HCT116 (cell line): Measurements from ENCODE around the gene ACAD9. TPM values are rescaled to one million over a fixed set of nuclear protein-coding genes. Genes with fewer than 3 reads are reported as not detected.
"Not testable (repeated sequence)": the region's sequence is repeated elsewhere in the genome, so short reads cannot be mapped to it uniquely, and the experiment has no call there.

Experiments used
- ATAC-seq: fragments of 200-7000 bp; cut with Tn5 transposase; 2 replicates; pipeline ENCODE4 v1.9.1; 2020; ENCODE audit warnings: mild to moderate bottlenecking, moderate library complexity
- BruUV-seq: library from RNA; stranded (reverse); fragments of 400-500 nt; replicated peaks from 2 replicates; lab custom pipeline; 2021; lab: Mats Ljungman, UMichigan
- CTCF ChIA-PET: fragments of 300-600 bp; sonication (Branson Sonifier 250); formaldehyde crosslinking; loops from one replicate; lab custom pipeline; 2021; ENCODE audit warnings: antibody characterized with exemption; lab: Charles Lee
- POLR2A ChIA-PET: fragments of 300-600, 350-600 bp; sonication (Branson Sonifier 250); formaldehyde crosslinking; loops from one replicate; lab custom pipeline; 2021; ENCODE audit warnings: antibody characterized with exemption; lab: Charles Lee
- RAD21 ChIA-PET, 2 experiments: fragments of 300-600 bp; sonication (Branson Sonifier 250); formaldehyde crosslinking; loops; one replicate each; lab custom pipeline; 2023; ENCODE audit warnings: low total read pairs in 2 of 2; ENCODE audit not compliant: uncharacterized antibody in 2 of 2, unreplicated experiment in 2 of 2, low non-redundant PET in 1 of 2; lab: Charles Lee
- DNase-seq: peaks from one replicate; pipeline ENCODE4 v3.0.0-alpha.2; 2010; ENCODE audit warnings: low read depth, low spot score
- H2AFZ ChIP-seq: fragments of 200-600 bp; shearing (Covaris generic), sonication (generic); 2 replicates; pipeline ENCODE4 v1.6.1; 2017; ENCODE audit warnings: low read depth, mixed run types, mixed read lengths, antibody characterized with exemption, low read length; ENCODE audit not compliant: poor library complexity, severe bottlenecking
- H3K27ac ChIP-seq: 2 replicates; pipeline ENCODE4 v1.5.1; 2012; ENCODE audit warnings: low read depth, low read length
- H3K27me3 ChIP-seq: fragments of 200-600 bp; sonication (generic); 2 replicates; pipeline ENCODE4 v1.6.1; 2016; ENCODE audit warnings: mixed run types, low read length, mixed read lengths; ENCODE audit not compliant: insufficient read depth
- H3K36me3 ChIP-seq, 2 experiments: fragments of 200-500 bp in 1 of 2; fragments of 200-600 bp in 1 of 2; sonication (Bioruptor generic) in 1 of 2; sonication (generic) in 1 of 2; 2 replicates each; pipeline versions ENCODE4 v1.5.1 to v1.6.1; 2014 to 2016; ENCODE audit warnings: low read length in 2 of 2, inconsistent platforms in 1 of 2, mixed read lengths in 1 of 2, mixed run types in 1 of 2; ENCODE audit not compliant: insufficient read depth in 2 of 2, control insufficient read depth in 1 of 2
- H3K4me1 ChIP-seq, 2 experiments: fragments of 200-600 bp in 1 of 2; sonication (generic) in 1 of 2; 2 replicates each; pipeline versions ENCODE4 v1.5.1 to v1.6.1; 2012 to 2017; ENCODE audit warnings: low read length in 2 of 2, inconsistent platforms in 1 of 2, mild to moderate bottlenecking in 1 of 2, mixed read lengths in 1 of 2, mixed run types in 1 of 2, moderate library complexity in 1 of 2; ENCODE audit not compliant: insufficient read depth in 2 of 2, control insufficient read depth in 1 of 2
- H3K4me2 ChIP-seq: fragments of 200-600 bp; sonication (generic); 2 replicates; pipeline ENCODE4 v1.6.1; 2017; ENCODE audit warnings: mixed run types, low read length, mixed read lengths
- H3K4me3 ChIP-seq, 2 experiments: fragments of 200-600 bp in 1 of 2; sonication (generic) in 1 of 2; replicated peaks in 1 of 2; 2 replicates each; pipeline ENCODE4 v1.5.1; 2011 to 2016; ENCODE audit warnings: low read length in 2 of 2, control low read depth in 1 of 2, low read depth in 1 of 2, mild to moderate bottlenecking in 1 of 2, mixed read lengths in 1 of 2, mixed run types in 1 of 2
- H3K79me2 ChIP-seq: fragments of 200-600 bp; sonication (generic); 2 replicates; pipeline ENCODE4 v1.6.1; 2017; ENCODE audit warnings: mild to moderate bottlenecking, mixed run types, low read length, moderate library complexity, mixed read lengths; ENCODE audit not compliant: insufficient read depth
- H3K9ac ChIP-seq: fragments of 200-600 bp; sonication (generic); 2 replicates; pipeline ENCODE4 v1.6.1; 2016; ENCODE audit warnings: low read length, mixed read lengths
- H3K9me2 ChIP-seq: fragments of 200-600 bp; sonication (generic), shearing (Covaris generic); 2 replicates; pipeline ENCODE4 v1.6.1; 2017; ENCODE audit warnings: mixed run types, mild to moderate bottlenecking, moderate library complexity; ENCODE audit not compliant: insufficient read depth
- H3K9me3 ChIP-seq, 2 experiments: fragments of 200-500 bp in 1 of 2; fragments of 200-600 bp in 1 of 2; sonication (Bioruptor generic) in 1 of 2; sonication (generic) in 1 of 2; 2 replicates each; pipeline ENCODE4 v1.6.1; 2014 to 2017; ENCODE audit warnings: low read length in 2 of 2, mixed read lengths in 2 of 2, inconsistent platforms in 1 of 2, low read depth in 1 of 2, mild to moderate bottlenecking in 1 of 2, mixed run types in 1 of 2, moderate library complexity in 1 of 2; ENCODE audit not compliant: control insufficient read depth in 1 of 2, insufficient read depth in 1 of 2
- H4K20me1 ChIP-seq: fragments of 200-600 bp; sonication (generic), shearing (Covaris generic); 2 replicates; pipeline ENCODE4 v1.6.1; 2017; ENCODE audit warnings: mixed run types, mild to moderate bottlenecking, moderate library complexity; ENCODE audit not compliant: insufficient read depth
- intact Hi-C: fragments of 100-400 bp; cut with micrococcal nuclease; formaldehyde crosslinking; loops from 2 replicates; pipeline ENCODE4 v1.10.0; 2022
- total RNA-seq: library from RNA; stranded (reverse); gene quantifications from one replicate; pipeline ENCODE4 v1.2.1, GENCODE V29; 2021; ENCODE audit not compliant: unreplicated experiment

Gene ACAD9
- total RNA-seq, 1 experiment from 2014 or later = 55.8 TPM

DNA sequence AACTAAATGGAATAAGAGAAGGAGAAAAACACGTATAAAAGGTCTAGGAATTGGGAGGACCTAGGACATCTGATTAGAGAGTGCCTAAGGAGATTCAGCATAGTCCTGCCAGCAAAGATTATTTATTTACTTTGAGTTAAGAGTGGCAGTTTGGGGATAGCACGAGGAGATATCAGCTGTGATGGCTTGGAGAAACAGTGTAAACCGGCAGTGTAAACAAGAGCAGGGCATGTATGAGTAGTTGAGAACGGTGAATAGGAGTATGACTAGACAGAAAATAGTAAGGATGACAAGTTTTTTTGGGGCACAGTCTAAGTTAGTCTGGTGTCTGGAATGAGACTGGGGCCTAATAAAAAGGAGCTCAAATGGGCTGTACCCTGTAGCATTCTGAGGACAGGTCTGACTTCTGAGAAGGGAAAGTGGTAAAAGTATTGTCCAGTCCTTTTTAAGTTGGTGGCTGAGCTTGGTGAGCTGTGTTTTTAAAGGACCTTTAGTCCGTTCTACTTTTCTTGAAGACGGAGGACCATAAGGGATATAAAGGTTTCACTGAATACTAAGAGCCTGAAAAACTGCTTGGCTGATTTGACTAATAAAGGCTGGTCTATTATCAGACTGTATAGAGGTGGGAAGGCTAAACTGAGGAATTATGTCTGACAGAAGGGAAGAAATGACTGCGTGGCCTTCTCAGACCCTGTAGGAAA lies 49.3 kb upstream of the ACAD9 start:
- RAD21 ChIA-PET, H2AFZ ChIP-seq, H3K9me3 ChIP-seq, CTCF ChIA-PET, H3K36me3 ChIP-seq, H3K4me2 ChIP-seq, H3K9ac ChIP-seq, BruUV-seq, H3K4me1 ChIP-seq, H4K20me1 ChIP-seq, H3K4me3 ChIP-seq, intact Hi-C loops, H3K27ac ChIP-seq, ATAC-seq, H3K79me2 ChIP-seq, H3K27me3 ChIP-seq, DNase-seq, POLR2A ChIA-PET, H3K9me2 ChIP-seq: not testable (repeated sequence)

DNA sequence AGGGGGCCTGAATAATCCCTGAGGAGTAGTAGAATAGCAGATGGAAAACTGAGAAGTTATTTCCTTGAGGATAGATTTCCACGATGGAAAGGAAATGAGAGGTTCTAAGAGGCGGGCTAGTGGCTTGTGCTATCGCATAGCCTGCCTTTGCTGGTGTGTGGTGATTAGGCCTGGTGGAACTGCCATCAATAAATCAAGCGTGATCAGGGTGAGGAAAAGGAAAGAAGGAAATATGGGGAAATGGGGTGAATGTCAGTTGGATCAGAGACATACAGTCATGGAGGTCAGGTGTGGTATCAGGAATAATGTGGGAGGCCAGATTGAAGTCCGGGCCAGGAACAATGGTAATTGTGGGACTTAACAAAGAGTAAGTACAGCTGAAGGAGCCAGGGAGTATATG lies 48.7 kb upstream of the ACAD9 start:
- POLR2A ChIA-PET, intact Hi-C loops, H3K27ac ChIP-seq, H3K4me3 ChIP-seq, ATAC-seq, H3K4me2 ChIP-seq, DNase-seq, H3K9ac ChIP-seq, H3K9me2 ChIP-seq, H3K9me3 ChIP-seq, H3K79me2 ChIP-seq, CTCF ChIA-PET, RAD21 ChIA-PET, H3K4me1 ChIP-seq, H4K20me1 ChIP-seq, BruUV-seq, H3K36me3 ChIP-seq, H3K27me3 ChIP-seq, H2AFZ ChIP-seq: not testable (repeated sequence)

DNA sequence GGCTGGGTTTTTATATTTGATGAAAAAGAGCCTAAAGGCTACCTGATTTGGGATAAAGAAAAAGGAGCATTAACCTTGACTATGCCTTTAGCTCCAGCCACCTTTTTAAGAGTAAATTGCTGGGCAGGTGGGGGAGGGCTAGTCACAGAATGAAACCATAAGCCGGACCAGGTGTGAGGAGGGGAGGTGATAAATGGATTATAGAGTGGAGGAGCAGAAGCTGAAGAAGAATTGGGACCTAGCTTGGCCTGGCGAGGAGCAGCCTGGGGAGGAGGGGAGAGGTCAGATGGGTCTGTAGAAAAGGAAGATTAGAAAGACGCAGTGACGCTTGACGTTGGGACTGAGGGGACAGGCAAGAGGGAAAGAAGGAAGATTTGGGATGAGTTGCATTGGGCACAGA lies 46.4 kb upstream of the ACAD9 start:
- BruUV-seq, intact Hi-C loops, H3K4me2 ChIP-seq, H3K27me3 ChIP-seq, H3K9me3 ChIP-seq, RAD21 ChIA-PET, H3K36me3 ChIP-seq, H3K9me2 ChIP-seq, H3K9ac ChIP-seq, H3K4me1 ChIP-seq, H4K20me1 ChIP-seq, CTCF ChIA-PET, POLR2A ChIA-PET, ATAC-seq, H3K79me2 ChIP-seq, H3K27ac ChIP-seq, H3K4me3 ChIP-seq, DNase-seq, H2AFZ ChIP-seq: not testable (repeated sequence)
